Right lobe of liver (tissue), 6 donors: ENCODE measurements around the gene TRMO. TPM values are rescaled to one million over a fixed set of nuclear protein-coding genes. Genes with fewer than 3 reads are reported as not detected.

ENCODE experiments used
- ATAC-seq, 4 donors: fragments of 200-7000 bp; cut with Tn5 transposase; one replicate each; pipeline ENCODE4 v1.9.1; 2020; ENCODE audit warnings: mild to moderate bottlenecking in 4 of 4, moderate library complexity in 4 of 4
- DNase-seq, 3 donors: peaks; one replicate each; pipeline ENCODE4 v3.0.0-alpha.2; 2020
- H3K27ac ChIP-seq, 3 donors: fragments of 200-600 bp; one replicate each; pipeline ENCODE4 v1.8.0; 2022
- H3K27me3 ChIP-seq, 2 donors: fragments of 200-600 bp; one replicate each; pipeline ENCODE4 v1.8.0; 2022
- H3K36me3 ChIP-seq, 4 donors: fragments of 200-600 bp; sonication (generic) in 1 of 4; one replicate each; pipeline versions ENCODE4 v1.5.1 to v1.8.0; 2017 to 2022; ENCODE audit warnings: control low read depth in 1 of 4
- H3K4me1 ChIP-seq, 4 donors: fragments of 200-600 bp; sonication (generic) in 1 of 4; one replicate each; pipeline versions ENCODE4 v1.5.1 to v1.8.0; 2017 to 2022; ENCODE audit warnings: control low read depth in 1 of 4
- H3K4me3 ChIP-seq, 3 donors: fragments of 200-600 bp; one replicate each; pipeline ENCODE4 v1.8.0; 2022
- H3K9me3 ChIP-seq, 4 donors: fragments of 200-600 bp; sonication (generic) in 1 of 4; one replicate each; pipeline versions ENCODE4 v1.5.1 to v1.8.0; 2017 to 2022; ENCODE audit warnings: control low read depth in 1 of 4
- CTCF ChIP-seq, 4 donors: fragments of 200-600 bp in 3 of 4; fragments of 450-650 bp in 1 of 4; IDR thresholded peaks; one replicate each; pipeline versions ENCODE4 v1.5.1 to v1.8.0; 2016 to 2022; ENCODE audit warnings: antibody characterized with exemption in 4 of 4, mild to moderate bottlenecking in 2 of 4
- POLR2A ChIP-seq: fragments of 450-650 bp; IDR thresholded peaks from one replicate; pipeline ENCODE4 v1.6.1; 2017; ENCODE audit warnings: antibody characterized with exemption, mild to moderate bottlenecking
- WGBS: methylation state at CpG from one replicate; pipeline ENCODE4 v1.1.6; 2018; ENCODE audit warnings: low coverage, low lambda C conversion rate; ENCODE audit not compliant: insufficient coverage; ENCODE audit errors: missing lambda C conversion rate; 5-methylcytosine and 5-hydroxymethylcytosine counted together
- intact Hi-C, 2 donors: fragments of 100-400 bp; cut with DNase I; formaldehyde crosslinking; loops; one replicate each; pipeline versions ENCODE4 v1.11.2 to v1.14.1; 2022
- total RNA-seq, 6 experiments: library from RNA; depleted of rRNA in 2 of 6; stranded (reverse); fragments of >200 nt in 2 of 6; fragmentation: NEBNext Ultra II Directional in 3 of 6; extraction: Animal tissue kit (Norgen Biotek cat#: 25700) in 3 of 6; gene quantifications; one replicate each; pipeline versions ENCODE4 v1.1.0 to v1.2.4, GENCODE V29; 2016 to 2023
- donor health status: DM: no; HTN: yes; CAD: no.
- donor health status: DM: no; HTN: no; CAD: no.
- donor health status: DM: no; HTN: no; CAD: no.
- donor health status: DM: no; HTN: yes; CAD: no.
- donor health status: DM: no; HTN: yes; CAD: no.

The TRMO gene
- total RNA-seq, 6 experiments from 2014 or later, result 5.7 to 14.7 (median 8.3) TPM

GRCh38 chr9:97880336-97880735, 42.0 kb downstream of the TRMO start:
- H3K36me3 ChIP-seq, result no peaks in the 10 kb centered on the region
- ATAC-seq (no peak), DNase-seq (peak in 1 of 3 donors; percentile 19)
- H3K4me1 ChIP-seq, result no peaks in the 10 kb centered on the region
- no peak overlapping the region for H3K27ac ChIP-seq
- no peaks in the 10 kb centered on the region for H3K9me3 ChIP-seq
- H3K4me3 ChIP-seq, result no peak overlapping the region
- WGBS, result 66% methylated on average over 2 of the region's 4 CpGs
- TF ChIP-seq CTCF (IDR thresholded peaks at IDR 0.05), result no peak
- TF ChIP-seq POLR2A, result no peak
- intact Hi-C loops, result no loop called here
- H3K27me3 ChIP-seq, result no peaks in the 10 kb centered on the region

GRCh38 chr9:97876061-97876460, 46.2 kb downstream of the TRMO start:
- Histone ChIP-seq H3K4me3 (no peak overlapping the region), H3K9me3 (no peaks in the 10 kb centered on the region), H3K36me3 (no peaks in the 10 kb centered on the region), H3K27ac (no peak overlapping the region), H3K4me1 (no peaks in the 10 kb centered on the region), H3K27me3 (no peaks in the 10 kb centered on the region)
- intact Hi-C loops, result no loop called here
- ATAC-seq (no peak), DNase-seq (peak in 1 of 3 donors; percentile 3)
- TF ChIP-seq CTCF (IDR thresholded peaks at IDR 0.05), result no peak
- TF ChIP-seq POLR2A, result no peak
- WGBS, result 85% methylated on average over 3 of the region's 3 CpGs

- no peak for ATAC-seq
- 73% methylated on average over 4 of the region's 5 CpGs for WGBS
Observed at GRCh38 chr9:97875111-97875510, 47.2 kb downstream of the TRMO start.

GRCh38 chr9:97874624-97875023, 47.7 kb downstream of the TRMO start:
- H3K27ac ChIP-seq, result no peak overlapping the region
- H3K4me3 ChIP-seq, result no peak overlapping the region
- H3K4me1 ChIP-seq, result no peaks in the 10 kb centered on the region
- DNase-seq, result no peak
- no peaks in the 10 kb centered on the region for H3K36me3 ChIP-seq
- H3K27me3 ChIP-seq, result no peaks in the 10 kb centered on the region
- H3K9me3 ChIP-seq, result no peaks in the 10 kb centered on the region
- 78% methylated on average over 6 of the region's 6 CpGs for WGBS
- TF ChIP-seq CTCF (IDR thresholded peaks at IDR 0.05) (no peak), POLR2A (no peak)
- intact Hi-C loops, result no loop called here
- no peak for ATAC-seq

More at GRCh38 chr9:97875111-97875510, 47.2 kb downstream of the TRMO start:
- no peaks in the 10 kb centered on the region for H3K27me3 ChIP-seq
- TF ChIP-seq POLR2A (no peak), CTCF (IDR thresholded peaks at IDR 0.05) (no peak)
- H3K27ac ChIP-seq, result no peak overlapping the region
- no peak overlapping the region for H3K4me3 ChIP-seq
- H3K4me1 ChIP-seq, result no peaks in the 10 kb centered on the region
- peak in 1 of 3 donors; percentile 21 for DNase-seq
- no peaks in the 10 kb centered on the region for H3K36me3 ChIP-seq
- H3K9me3 ChIP-seq, result no peaks in the 10 kb centered on the region
- intact Hi-C loops, result no loop called here

- 75% methylated on average over 4 of the region's 6 CpGs for WGBS
- no peaks in the 10 kb centered on the region for H3K9me3 ChIP-seq
- no peak overlapping the region for H3K4me3 ChIP-seq
- H3K4me1 ChIP-seq, result no peaks in the 10 kb centered on the region
- DNase-seq, result peak in 1 of 3 donors; percentile 25
- H3K36me3 ChIP-seq, result no peaks in the 10 kb centered on the region
- no peaks in the 10 kb centered on the region for H3K27me3 ChIP-seq
- no peak for ATAC-seq
- TF ChIP-seq POLR2A (no peak), CTCF (IDR thresholded peaks at IDR 0.05) (no peak)
- intact Hi-C loops, result no loop called here
- no peak overlapping the region for H3K27ac ChIP-seq
Observed at GRCh38 chr9:97873882-97874281, 48.4 kb downstream of the TRMO start.
